HCT116 (cell line): ENCODE results near the gene NUP133. TPM values are rescaled to one million over a fixed set of nuclear protein-coding genes. Genes with fewer than 3 reads are reported as not detected.

Experiments used
- ATAC-seq: fragments of 200-7000 bp; cut with Tn5 transposase; 2 replicates; pipeline ENCODE4 v1.9.1; 2020; ENCODE audit warnings: mild to moderate bottlenecking, moderate library complexity
- BruUV-seq: library from RNA; stranded (reverse); fragments of 400-500 nt; replicated peaks from 2 replicates; lab custom pipeline; 2021; lab: Mats Ljungman, UMichigan
- CTCF ChIA-PET: fragments of 300-600 bp; sonication (Branson Sonifier 250); formaldehyde crosslinking; loops from one replicate; lab custom pipeline; 2021; ENCODE audit warnings: antibody characterized with exemption; lab: Charles Lee
- POLR2A ChIA-PET: fragments of 300-600, 350-600 bp; sonication (Branson Sonifier 250); formaldehyde crosslinking; loops from one replicate; lab custom pipeline; 2021; ENCODE audit warnings: antibody characterized with exemption; lab: Charles Lee
- RAD21 ChIA-PET, 2 experiments: fragments of 300-600 bp; sonication (Branson Sonifier 250); formaldehyde crosslinking; loops; one replicate each; lab custom pipeline; 2023; ENCODE audit warnings: low total read pairs in 2 of 2; ENCODE audit not compliant: uncharacterized antibody in 2 of 2, unreplicated experiment in 2 of 2, low non-redundant PET in 1 of 2; lab: Charles Lee
- DNase-seq: peaks from one replicate; pipeline ENCODE4 v3.0.0-alpha.2; 2010; ENCODE audit warnings: low read depth, low spot score
- H2AFZ ChIP-seq: fragments of 200-600 bp; shearing (Covaris generic), sonication (generic); 2 replicates; pipeline ENCODE4 v1.6.1; 2017; ENCODE audit warnings: low read depth, mixed run types, mixed read lengths, antibody characterized with exemption, low read length; ENCODE audit not compliant: poor library complexity, severe bottlenecking
- H3K27ac ChIP-seq: 2 replicates; pipeline ENCODE4 v1.5.1; 2012; ENCODE audit warnings: low read depth, low read length
- H3K27me3 ChIP-seq: fragments of 200-600 bp; sonication (generic); 2 replicates; pipeline ENCODE4 v1.6.1; 2016; ENCODE audit warnings: mixed run types, low read length, mixed read lengths; ENCODE audit not compliant: insufficient read depth
- H3K36me3 ChIP-seq, 2 experiments: fragments of 200-500 bp in 1 of 2; fragments of 200-600 bp in 1 of 2; sonication (Bioruptor generic) in 1 of 2; sonication (generic) in 1 of 2; 2 replicates each; pipeline versions ENCODE4 v1.5.1 to v1.6.1; 2014 to 2016; ENCODE audit warnings: low read length in 2 of 2, inconsistent platforms in 1 of 2, mixed read lengths in 1 of 2, mixed run types in 1 of 2; ENCODE audit not compliant: insufficient read depth in 2 of 2, control insufficient read depth in 1 of 2
- H3K4me1 ChIP-seq, 2 experiments: fragments of 200-600 bp in 1 of 2; sonication (generic) in 1 of 2; 2 replicates each; pipeline versions ENCODE4 v1.5.1 to v1.6.1; 2012 to 2017; ENCODE audit warnings: low read length in 2 of 2, inconsistent platforms in 1 of 2, mild to moderate bottlenecking in 1 of 2, mixed read lengths in 1 of 2, mixed run types in 1 of 2, moderate library complexity in 1 of 2; ENCODE audit not compliant: insufficient read depth in 2 of 2, control insufficient read depth in 1 of 2
- H3K4me2 ChIP-seq: fragments of 200-600 bp; sonication (generic); 2 replicates; pipeline ENCODE4 v1.6.1; 2017; ENCODE audit warnings: mixed run types, low read length, mixed read lengths
- H3K4me3 ChIP-seq, 2 experiments: fragments of 200-600 bp in 1 of 2; sonication (generic) in 1 of 2; replicated peaks in 1 of 2; 2 replicates each; pipeline ENCODE4 v1.5.1; 2011 to 2016; ENCODE audit warnings: low read length in 2 of 2, control low read depth in 1 of 2, low read depth in 1 of 2, mild to moderate bottlenecking in 1 of 2, mixed read lengths in 1 of 2, mixed run types in 1 of 2
- H3K79me2 ChIP-seq: fragments of 200-600 bp; sonication (generic); 2 replicates; pipeline ENCODE4 v1.6.1; 2017; ENCODE audit warnings: mild to moderate bottlenecking, mixed run types, low read length, moderate library complexity, mixed read lengths; ENCODE audit not compliant: insufficient read depth
- H3K9ac ChIP-seq: fragments of 200-600 bp; sonication (generic); 2 replicates; pipeline ENCODE4 v1.6.1; 2016; ENCODE audit warnings: low read length, mixed read lengths
- H3K9me2 ChIP-seq: fragments of 200-600 bp; sonication (generic), shearing (Covaris generic); 2 replicates; pipeline ENCODE4 v1.6.1; 2017; ENCODE audit warnings: mixed run types, mild to moderate bottlenecking, moderate library complexity; ENCODE audit not compliant: insufficient read depth
- H3K9me3 ChIP-seq, 2 experiments: fragments of 200-500 bp in 1 of 2; fragments of 200-600 bp in 1 of 2; sonication (Bioruptor generic) in 1 of 2; sonication (generic) in 1 of 2; 2 replicates each; pipeline ENCODE4 v1.6.1; 2014 to 2017; ENCODE audit warnings: low read length in 2 of 2, mixed read lengths in 2 of 2, inconsistent platforms in 1 of 2, low read depth in 1 of 2, mild to moderate bottlenecking in 1 of 2, mixed run types in 1 of 2, moderate library complexity in 1 of 2; ENCODE audit not compliant: control insufficient read depth in 1 of 2, insufficient read depth in 1 of 2
- H4K20me1 ChIP-seq: fragments of 200-600 bp; sonication (generic), shearing (Covaris generic); 2 replicates; pipeline ENCODE4 v1.6.1; 2017; ENCODE audit warnings: mixed run types, mild to moderate bottlenecking, moderate library complexity; ENCODE audit not compliant: insufficient read depth
- CEBPB ChIP-seq: IDR thresholded peaks from 2 replicates; pipeline ENCODE4 v1.6.1; 2012; ENCODE audit warnings: low read depth
- EZH2 ChIP-seq: fragments of 200-600 bp; sonication (generic); IDR thresholded peaks from 2 replicates; pipeline ENCODE4 v1.6.1; 2017; ENCODE audit warnings: antibody characterized with exemption, mixed run types
- RAD21 ChIP-seq: IDR thresholded peaks from 2 replicates; pipeline ENCODE4 v1.6.1; 2012; ENCODE audit warnings: low read depth, mild to moderate bottlenecking
- SP1 ChIP-seq: IDR thresholded peaks from 2 replicates; pipeline ENCODE4 v1.6.1; 2012; ENCODE audit warnings: low read depth
- SRF ChIP-seq: IDR thresholded peaks from 2 replicates; pipeline ENCODE4 v1.6.1; 2012; ENCODE audit warnings: low read depth
- TCF7L2 ChIP-seq: IDR thresholded peaks from 2 replicates; pipeline ENCODE4 v1.7.0; 2011; ENCODE audit warnings: borderline replicate concordance, inconsistent platforms; ENCODE audit not compliant: insufficient read depth, insufficient read length; ENCODE audit errors: extremely low read depth
- ZNF274 ChIP-seq: fragments of 200-500 bp; sonication (Bioruptor generic); IDR thresholded peaks from 2 replicates; pipeline ENCODE4 v1.6.1; 2014; ENCODE audit warnings: mild to moderate bottlenecking, low read depth, low read length, inconsistent platforms
- intact Hi-C: fragments of 100-400 bp; cut with micrococcal nuclease; formaldehyde crosslinking; loops from 2 replicates; pipeline ENCODE4 v1.10.0; 2022
- total RNA-seq: library from RNA; stranded (reverse); gene quantifications from one replicate; pipeline ENCODE4 v1.2.1, GENCODE V29; 2021; ENCODE audit not compliant: unreplicated experiment
- TF ChIP-seq, protein P1 (sequence below): IDR thresholded peaks from 2 replicates; pipeline ENCODE4 v1.6.1; 2012
- TF ChIP-seq, protein P2 (sequence below): IDR thresholded peaks from 2 replicates; pipeline ENCODE4 v1.6.1; 2011; ENCODE audit warnings: mild to moderate bottlenecking, low read length, moderate library complexity; ENCODE audit not compliant: insufficient replicate concordance; ENCODE audit errors: extremely low read depth

NUP133 gene
- total RNA-seq, 1 experiment from 2014 or later: 52.5 TPM

DNA sequence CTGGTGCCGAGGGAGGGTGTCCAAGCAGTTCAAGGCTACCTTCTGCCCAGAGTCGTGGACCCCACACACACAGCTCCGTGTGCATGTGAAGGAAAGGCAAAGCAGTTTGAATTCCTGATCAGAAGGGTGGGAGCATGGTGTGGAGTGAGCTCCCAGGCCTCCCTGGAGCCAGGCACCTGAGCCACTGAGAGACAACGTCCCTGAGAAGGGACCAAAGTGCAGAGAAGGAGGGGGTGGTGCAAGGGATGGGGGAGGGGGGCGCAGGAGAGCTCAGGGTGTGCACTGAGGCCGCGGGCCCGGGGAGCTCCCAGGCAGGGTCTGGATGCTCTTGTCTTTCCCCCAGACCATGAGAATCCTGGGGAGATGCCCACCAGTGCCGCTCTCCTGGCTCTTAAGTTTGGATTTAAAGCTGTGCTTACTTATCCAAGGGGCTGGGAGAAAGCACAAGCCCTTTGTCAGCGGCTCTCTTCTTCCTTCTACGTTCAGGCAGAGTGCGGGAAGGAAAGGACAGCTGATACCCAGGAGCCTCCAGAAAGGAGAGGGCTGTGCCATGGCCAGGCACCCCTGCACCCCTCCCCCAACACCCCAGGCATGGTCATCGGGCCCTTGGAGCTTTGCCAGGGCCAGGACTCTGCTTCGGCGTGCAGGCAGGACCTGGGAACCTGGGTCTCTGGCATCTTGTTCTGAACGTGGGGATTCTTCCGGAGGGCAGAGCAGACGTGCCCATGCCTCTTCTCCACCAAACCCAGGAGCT, 98.3 kb downstream of the NUP133 start:
- intact Hi-C loops: no loop called here

DNA sequence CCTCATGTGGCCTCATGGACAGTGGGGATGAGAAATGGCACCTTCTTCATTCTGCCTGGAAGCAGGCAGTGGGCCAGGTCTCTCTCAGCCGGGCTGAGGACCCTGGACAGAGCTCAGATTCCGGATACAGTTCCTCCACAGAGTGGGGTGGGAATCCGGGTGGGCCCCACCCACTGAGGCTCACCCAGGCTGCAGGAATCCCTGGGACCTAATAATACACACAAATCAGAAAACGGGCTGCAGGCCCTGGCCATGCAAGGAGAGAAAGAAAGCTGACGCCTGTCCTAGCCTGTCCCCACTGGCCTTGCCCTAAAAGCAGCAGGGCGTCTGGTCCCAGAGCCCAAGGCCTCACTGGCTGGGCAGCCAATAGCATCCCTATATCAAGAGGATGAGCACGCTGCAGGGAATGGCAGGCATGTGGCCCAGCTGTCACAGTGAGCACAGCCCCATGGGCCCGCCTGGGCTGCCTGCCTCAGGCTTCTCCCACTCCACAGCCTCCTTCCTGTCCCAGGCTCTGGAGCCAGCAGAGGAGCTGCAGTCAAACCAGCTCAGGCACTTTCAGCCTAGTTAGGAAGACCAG, 99.6 kb downstream of the NUP133 start:
- Histone ChIP-seq H3K4me1 (peaks cover 7 to 22% of the 10 kb centered on the region in 2 experiments), H3K27ac (no peak overlapping the region), H3K9ac (no peak overlapping the region), H3K27me3 (no peaks in the 10 kb centered on the region), H3K36me3 (no peaks in the 10 kb centered on the region), H4K20me1 (no peaks in the 10 kb centered on the region), H3K4me2 (no peak overlapping the region), H3K9me2 (no peaks in the 10 kb centered on the region), H3K4me3 (no peak overlapping the region), H3K79me2 (no peaks in the 10 kb centered on the region), H3K9me3 (no peaks in the 10 kb centered on the region), H2AFZ (no peak overlapping the region)
- TF ChIP-seq ZNF274 (no peak), SRF (no peak), EZH2 (no peak), SP1 (no peak), TCF7L2 (no peak)
- TF ChIP-seq, protein P1, sequence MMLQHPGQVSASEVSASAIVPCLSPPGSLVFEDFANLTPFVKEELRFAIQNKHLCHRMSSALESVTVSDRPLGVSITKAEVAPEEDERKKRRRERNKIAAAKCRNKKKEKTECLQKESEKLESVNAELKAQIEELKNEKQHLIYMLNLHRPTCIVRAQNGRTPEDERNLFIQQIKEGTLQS: no peak
- ChIA-PET POLR2A (no interaction called here), CTCF (no interaction called here), RAD21 (no interaction called here)
- no TSS peak for BruUV-seq
- DNase-seq (no peak), ATAC-seq (no peak; the same call in 1 of the 2 replicates)
- intact Hi-C loops: no loop called here

More for the DNA sequence above, 98.3 kb downstream of the NUP133 start:
- POLR2A ChIA-PET: no interaction called here
- TF ChIP-seq, protein P2, sequence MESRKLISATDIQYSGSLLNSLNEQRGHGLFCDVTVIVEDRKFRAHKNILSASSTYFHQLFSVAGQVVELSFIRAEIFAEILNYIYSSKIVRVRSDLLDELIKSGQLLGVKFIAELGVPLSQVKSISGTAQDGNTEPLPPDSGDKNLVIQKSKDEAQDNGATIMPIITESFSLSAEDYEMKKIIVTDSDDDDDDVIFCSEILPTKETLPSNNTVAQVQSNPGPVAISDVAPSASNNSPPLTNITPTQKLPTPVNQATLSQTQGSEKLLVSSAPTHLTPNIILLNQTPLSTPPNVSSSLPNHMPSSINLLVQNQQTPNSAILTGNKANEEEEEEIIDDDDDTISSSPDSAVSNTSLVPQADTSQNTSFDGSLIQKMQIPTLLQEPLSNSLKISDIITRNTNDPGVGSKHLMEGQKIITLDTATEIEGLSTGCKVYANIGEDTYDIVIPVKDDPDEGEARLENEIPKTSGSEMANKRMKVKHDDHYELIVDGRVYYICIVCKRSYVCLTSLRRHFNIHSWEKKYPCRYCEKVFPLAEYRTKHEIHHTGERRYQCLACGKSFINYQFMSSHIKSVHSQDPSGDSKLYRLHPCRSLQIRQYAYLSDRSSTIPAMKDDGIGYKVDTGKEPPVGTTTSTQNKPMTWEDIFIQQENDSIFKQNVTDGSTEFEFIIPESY: no peak
- TF ChIP-seq CEBPB (no peak), SP1 (no peak), RAD21 (no peak), SRF (no peak)
- TF ChIP-seq, all 23 proteins: peak for 0
- ATAC-seq (no peak), DNase-seq (no peak)
- H3K4me3 ChIP-seq: no peak overlapping the region
- no peaks in the 10 kb centered on the region for H3K36me3 ChIP-seq
- no peaks in the 10 kb centered on the region for H3K79me2 ChIP-seq
- H3K27ac ChIP-seq: no peak overlapping the region
- RAD21 ChIA-PET: interaction anchor here in 1 of 2 experiments (1.0 kb wide), 1 partner anchor 85 kb away, joined by 3 read pairs; no protein-coding TSS in a partner anchor
- CTCF ChIA-PET: no interaction called here
- no peak overlapping the region for H2AFZ ChIP-seq
- peaks cover 7 to 22% of the 10 kb centered on the region in 2 experiments for H3K4me1 ChIP-seq
- no peaks in the 10 kb centered on the region for H3K9me3 ChIP-seq
- no peak overlapping the region for H3K9ac ChIP-seq
- no peaks in the 10 kb centered on the region for H4K20me1 ChIP-seq
- BruUV-seq: no TSS peak
- no peak overlapping the region for H3K4me2 ChIP-seq
- no peaks in the 10 kb centered on the region for H3K9me2 ChIP-seq
- H3K27me3 ChIP-seq: no peaks in the 10 kb centered on the region
